Gastroesophageal sphincter (tissue), 3 donors: ENCODE results near the gene THAP4.

Experiments used
- EP300 ChIP-seq: sonication (generic); formaldehyde crosslinking; IDR thresholded peaks from one replicate; pipeline ENCODE4 v1.6.1; 2017; ENCODE audit warnings: antibody characterized with exemption, mild to moderate bottlenecking
- POLR2A ChIP-seq, 2 donors: fragments of 450-650 bp; IDR thresholded peaks; one replicate each; pipeline ENCODE4 v1.6.1; 2017; ENCODE audit warnings: antibody characterized with exemption in 2 of 2, mild to moderate bottlenecking in 2 of 2, moderate library complexity in 1 of 2
- TF ChIP-seq, protein P1 (sequence below), 4 experiments: fragments of 200-600 bp in 2 of 4; fragments of 450-650 bp in 2 of 4; sonication (generic) in 1 of 4; IDR thresholded peaks; one replicate each; pipeline ENCODE4 v1.5.1; 2017 to 2019; ENCODE audit warnings: antibody characterized with exemption in 4 of 4, mild to moderate bottlenecking in 2 of 4, moderate library complexity in 2 of 4

DNA sequence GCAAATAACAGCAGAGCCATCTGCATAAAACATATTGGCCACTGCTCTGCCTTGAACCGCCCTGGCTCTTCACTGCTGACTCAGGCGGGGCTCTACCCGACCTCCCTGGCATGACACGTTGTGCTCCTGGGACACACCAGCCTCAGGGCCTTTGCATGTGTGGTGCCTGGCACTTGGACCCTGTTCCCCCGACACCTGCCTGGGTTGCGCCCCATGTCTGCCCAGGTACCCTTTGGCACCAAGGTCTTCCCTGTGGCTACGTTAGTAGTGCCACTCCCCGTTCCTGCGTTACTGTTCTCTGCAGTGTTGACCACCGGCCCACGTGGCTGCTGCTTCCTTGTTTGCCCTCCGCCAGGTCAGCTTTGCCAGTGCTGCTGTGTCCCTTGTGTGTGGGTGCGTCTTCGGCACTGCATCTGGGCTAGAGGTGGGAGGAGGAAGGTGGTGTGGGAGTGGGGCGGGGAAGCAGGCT is 20.9 kb upstream of the THAP4 start:
- TF ChIP-seq, protein P1, sequence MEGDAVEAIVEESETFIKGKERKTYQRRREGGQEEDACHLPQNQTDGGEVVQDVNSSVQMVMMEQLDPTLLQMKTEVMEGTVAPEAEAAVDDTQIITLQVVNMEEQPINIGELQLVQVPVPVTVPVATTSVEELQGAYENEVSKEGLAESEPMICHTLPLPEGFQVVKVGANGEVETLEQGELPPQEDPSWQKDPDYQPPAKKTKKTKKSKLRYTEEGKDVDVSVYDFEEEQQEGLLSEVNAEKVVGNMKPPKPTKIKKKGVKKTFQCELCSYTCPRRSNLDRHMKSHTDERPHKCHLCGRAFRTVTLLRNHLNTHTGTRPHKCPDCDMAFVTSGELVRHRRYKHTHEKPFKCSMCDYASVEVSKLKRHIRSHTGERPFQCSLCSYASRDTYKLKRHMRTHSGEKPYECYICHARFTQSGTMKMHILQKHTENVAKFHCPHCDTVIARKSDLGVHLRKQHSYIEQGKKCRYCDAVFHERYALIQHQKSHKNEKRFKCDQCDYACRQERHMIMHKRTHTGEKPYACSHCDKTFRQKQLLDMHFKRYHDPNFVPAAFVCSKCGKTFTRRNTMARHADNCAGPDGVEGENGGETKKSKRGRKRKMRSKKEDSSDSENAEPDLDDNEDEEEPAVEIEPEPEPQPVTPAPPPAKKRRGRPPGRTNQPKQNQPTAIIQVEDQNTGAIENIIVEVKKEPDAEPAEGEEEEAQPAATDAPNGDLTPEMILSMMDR (IDR thresholded peaks at IDR 0.05): no peak
- TF ChIP-seq EP300 (no peak), POLR2A (IDR thresholded peaks at IDR 0.05) (no peak)
